CD4-positive, alpha-beta T cell (primary cell): Measurements from ENCODE around the gene KLK8. TPM values are rescaled to one million over a fixed set of nuclear protein-coding genes. Genes with fewer than 3 reads are reported as not detected.
"Not testable (repeated sequence)": the region's sequence is repeated elsewhere in the genome, so short reads cannot be mapped to it uniquely, and the experiment has no call there.

ENCODE experiments used
- ATAC-seq: fragments of 200-7000 bp; cut with Tn5 transposase; one replicate; pipeline ENCODE4 v1.10.0; 2022; ENCODE audit warnings: mild to moderate bottlenecking; ENCODE audit not compliant: poor library complexity
- CTCF ChIA-PET: fragments of 350-600 bp; sonication (Branson Sonifier 250); formaldehyde crosslinking; loops from one replicate; lab custom pipeline; 2021; ENCODE audit warnings: antibody characterized with exemption, inconsistent platforms; lab: Charles Lee
- POLR2A ChIA-PET: fragments of 350-600 bp; sonication (Branson Sonifier 250); formaldehyde crosslinking; loops from one replicate; lab custom pipeline; 2021; ENCODE audit warnings: antibody characterized with exemption, inconsistent platforms; lab: Charles Lee
- DNase-seq, 14 experiments: peaks; one replicate each; pipeline ENCODE4 v3.0.0-alpha.2; 2013 to 2020; ENCODE audit warnings: mixed read lengths in 2 of 14
- H3K27ac ChIP-seq, 2 donors: one replicate each; pipeline versions ENCODE4 v1.5.1 to v1.7.0; 2013; ENCODE audit warnings: low read length in 2 of 2, low read depth in 1 of 2, mild to moderate bottlenecking in 1 of 2
- H3K27me3 ChIP-seq, 2 experiments: 1 replicate in 1 of 2; 2 replicates in 1 of 2; pipeline versions ENCODE4 v1.6.1 to v1.7.0; 2013; ENCODE audit warnings: low read length in 2 of 2, control low read depth in 1 of 2, mild to moderate bottlenecking in 1 of 2, moderate library complexity in 1 of 2; ENCODE audit not compliant: insufficient read depth in 2 of 2, control insufficient read depth in 1 of 2
- H3K36me3 ChIP-seq: one replicate; pipeline ENCODE4 v1.6.1; 2013; ENCODE audit warnings: low read length, control low read depth; ENCODE audit not compliant: insufficient read depth
- H3K4me1 ChIP-seq: one replicate; pipeline ENCODE4 v1.6.1; 2013; ENCODE audit warnings: low read length, control low read depth; ENCODE audit not compliant: insufficient read depth
- H3K4me3 ChIP-seq: one replicate; pipeline ENCODE4 v1.5.1; 2013; ENCODE audit warnings: mild to moderate bottlenecking, low read length, moderate library complexity
- H3K9me3 ChIP-seq, 2 experiments: 1 replicate in 1 of 2; 2 replicates in 1 of 2; pipeline versions ENCODE4 v1.6.1 to v1.7.0; 2013; ENCODE audit warnings: low read length in 2 of 2, mild to moderate bottlenecking in 2 of 2, control low read depth in 1 of 2, moderate library complexity in 1 of 2; ENCODE audit not compliant: control insufficient read depth in 1 of 2, insufficient read depth in 1 of 2
- H3K27ac Mint-ChIP-seq: one replicate; pipeline ENCODE4 v1.8.0; 2020; ENCODE audit warnings: mixed read lengths
- H3K27me3 Mint-ChIP-seq: one replicate; pipeline ENCODE4 v1.8.0; 2021; ENCODE audit warnings: mixed read lengths
- H3K36me3 Mint-ChIP-seq: one replicate; pipeline ENCODE4 v1.8.0; 2021; ENCODE audit warnings: low read depth, mixed read lengths
- H3K4me1 Mint-ChIP-seq: one replicate; pipeline ENCODE4 v1.8.0; 2021; ENCODE audit warnings: low read depth, mixed read lengths
- H3K4me3 Mint-ChIP-seq: one replicate; pipeline ENCODE4 v1.8.0; 2020; ENCODE audit warnings: mild to moderate bottlenecking, mixed read lengths
- H3K9me3 Mint-ChIP-seq: one replicate; pipeline ENCODE4 v1.8.0; 2020; ENCODE audit warnings: mixed read lengths
- intact Hi-C, 2 experiments: fragments of 100-400 bp; cut with DNase I in 1 of 2; cut with micrococcal nuclease in 1 of 2; formaldehyde crosslinking; loops; one replicate each; pipeline versions ENCODE4 v1.15.1 to v1.9.0; 2023 to 2025; cut with DNase I, micrococcal nuclease
- total RNA-seq, 174 experiments: library from RNA in 2 of 174; stranded (reverse) in 2 of 174; gene quantifications; one replicate each; pipeline ENCODE4 v1.2.3 and lab custom pipeline; 2021 to 2026
- TF ChIP-seq, protein P1 (sequence below): fragments of 200-600 bp; IDR thresholded peaks from one replicate; pipeline ENCODE4 v1.8.0; 2022; ENCODE audit warnings: antibody characterized with exemption, mild to moderate bottlenecking

The KLK8 gene
- total RNA-seq, 2 experiments from 2014 or later, result not detected

DNA sequence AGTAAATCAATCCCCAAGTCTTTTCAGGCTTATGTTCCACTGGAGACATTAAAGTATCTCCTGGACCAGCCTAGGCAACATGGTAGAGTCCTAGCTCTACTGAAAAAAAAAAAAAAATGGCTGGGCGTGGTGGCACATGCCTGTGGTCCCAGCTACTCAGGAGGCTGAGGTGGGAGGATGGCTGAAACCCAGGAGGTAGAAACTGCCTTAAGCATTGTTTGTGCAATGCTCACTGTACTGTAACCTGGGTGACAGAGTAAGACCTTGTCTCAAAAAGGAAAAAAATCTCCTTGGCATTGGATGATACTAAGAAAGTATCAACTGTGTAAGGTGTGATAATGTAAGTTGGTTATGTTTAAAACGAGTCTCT, 8.8 kb downstream of the KLK8 start:
- Histone ChIP-seq H3K4me3 (no peak overlapping the region), H3K9me3 (no peaks in the 10 kb centered on the region), H3K36me3 (no peaks in the 10 kb centered on the region), H3K27me3 (peaks cover 0 to 4% of the 10 kb centered on the region in 2 experiments), H3K4me1 (no peaks in the 10 kb centered on the region), H3K27ac (no peak overlapping the region)
- TF ChIP-seq, protein P1, sequence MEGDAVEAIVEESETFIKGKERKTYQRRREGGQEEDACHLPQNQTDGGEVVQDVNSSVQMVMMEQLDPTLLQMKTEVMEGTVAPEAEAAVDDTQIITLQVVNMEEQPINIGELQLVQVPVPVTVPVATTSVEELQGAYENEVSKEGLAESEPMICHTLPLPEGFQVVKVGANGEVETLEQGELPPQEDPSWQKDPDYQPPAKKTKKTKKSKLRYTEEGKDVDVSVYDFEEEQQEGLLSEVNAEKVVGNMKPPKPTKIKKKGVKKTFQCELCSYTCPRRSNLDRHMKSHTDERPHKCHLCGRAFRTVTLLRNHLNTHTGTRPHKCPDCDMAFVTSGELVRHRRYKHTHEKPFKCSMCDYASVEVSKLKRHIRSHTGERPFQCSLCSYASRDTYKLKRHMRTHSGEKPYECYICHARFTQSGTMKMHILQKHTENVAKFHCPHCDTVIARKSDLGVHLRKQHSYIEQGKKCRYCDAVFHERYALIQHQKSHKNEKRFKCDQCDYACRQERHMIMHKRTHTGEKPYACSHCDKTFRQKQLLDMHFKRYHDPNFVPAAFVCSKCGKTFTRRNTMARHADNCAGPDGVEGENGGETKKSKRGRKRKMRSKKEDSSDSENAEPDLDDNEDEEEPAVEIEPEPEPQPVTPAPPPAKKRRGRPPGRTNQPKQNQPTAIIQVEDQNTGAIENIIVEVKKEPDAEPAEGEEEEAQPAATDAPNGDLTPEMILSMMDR, result no peak
- Mint-ChIP-seq H3K27me3 (peaks cover 40% of the 10 kb centered on the region), H3K9me3 (no peaks in the 10 kb centered on the region), H3K27ac (no peak overlapping the region), H3K4me3 (no peak overlapping the region), H3K36me3 (no peaks in the 10 kb centered on the region), H3K4me1 (no peaks in the 10 kb centered on the region)
- CTCF ChIA-PET, result no interaction called here
- POLR2A ChIA-PET, result no interaction called here
- DNase-seq (no peak), ATAC-seq (no peak)
- intact Hi-C loops, result no loop called here

DNA sequence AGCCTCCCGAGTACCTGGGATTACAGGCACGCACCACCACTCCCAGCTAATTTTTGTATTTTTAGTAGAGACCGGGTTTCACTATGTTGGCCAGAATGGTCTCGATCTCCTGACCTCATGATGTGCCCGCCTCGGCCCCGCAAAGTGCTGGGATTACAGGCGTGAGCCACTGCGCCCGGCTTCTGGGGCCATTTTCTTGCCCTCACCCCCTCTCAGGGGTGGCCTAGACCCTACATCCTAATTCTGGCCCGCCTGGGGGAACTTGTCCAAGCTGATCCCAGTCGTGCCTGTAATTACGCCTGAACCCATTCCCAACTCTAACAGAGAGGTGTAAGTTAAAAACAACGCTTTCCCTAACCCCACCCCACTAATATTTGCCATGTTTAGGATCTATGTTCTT, 17.0 kb downstream of the KLK8 start:
- H3K36me3 Mint-ChIP-seq, H3K4me1 Mint-ChIP-seq, H3K4me3 ChIP-seq, H3K9me3 Mint-ChIP-seq, H3K4me3 Mint-ChIP-seq, ATAC-seq, H3K4me1 ChIP-seq, DNase-seq, H3K9me3 ChIP-seq, intact Hi-C loops, H3K27ac ChIP-seq, H3K36me3 ChIP-seq, H3K27ac Mint-ChIP-seq, CTCF ChIA-PET: not testable (repeated sequence)
- POLR2A ChIA-PET, result interaction anchor here (0.6 kb wide), 1 partner anchor 633 kb away, joined by 4 read pairs; no protein-coding TSS in a partner anchor
- H3K27me3 Mint-ChIP-seq, result peaks cover 64% of the 10 kb centered on the region
- peaks cover 3 to 31% of the 10 kb centered on the region in 2 experiments for H3K27me3 ChIP-seq

DNA sequence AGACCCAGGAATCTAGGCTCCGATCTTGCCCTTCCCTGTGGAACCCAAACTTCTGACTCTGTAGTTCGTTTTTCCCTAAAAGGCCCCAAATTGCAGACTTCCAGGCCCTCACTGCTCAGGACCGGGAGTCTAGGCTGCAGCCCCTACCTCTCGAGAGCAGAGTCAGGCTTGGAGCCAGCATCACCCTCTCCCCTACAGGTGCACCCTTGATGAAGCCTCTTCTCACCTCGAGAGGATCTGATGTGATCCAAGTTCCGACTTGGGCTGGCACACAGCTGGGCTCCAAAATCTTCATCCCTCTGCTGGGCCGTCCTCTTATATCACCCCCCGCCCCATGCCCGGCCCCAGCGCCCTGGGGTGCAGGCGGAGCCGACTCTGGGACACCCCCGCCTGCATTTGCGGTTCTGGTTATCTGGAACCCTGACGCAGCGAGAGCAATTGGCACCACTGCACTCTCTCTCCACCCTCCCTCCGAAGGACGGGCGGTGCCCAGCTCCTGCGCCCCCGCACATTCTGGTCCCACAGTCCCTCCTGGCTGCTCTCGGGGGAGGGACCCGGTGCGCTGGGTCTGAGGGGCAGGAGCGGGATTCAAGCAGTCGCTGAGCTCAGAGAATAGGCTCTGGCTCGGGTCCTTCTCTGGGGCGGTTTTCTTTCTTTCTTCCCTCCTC, 17.6 kb downstream of the KLK8 start, which contains the start of gene KLK7:
Gene KLK7 (minus strand): TSS at position 293 of the 668 bp plus-strand sequence. CDS start 1,518 bp downstream, outside the sequence.
- ChIA-PET POLR2A (interaction anchor here (0.6 kb wide), 1 partner anchor 632 kb away, joined by 4 read pairs; no protein-coding TSS in a partner anchor), CTCF (no interaction called here)
- H3K4me1 Mint-ChIP-seq, result no peaks in the 10 kb centered on the region
- H3K27me3 Mint-ChIP-seq, result peaks cover 64% of the 10 kb centered on the region
- H3K4me1 ChIP-seq, result no peaks in the 10 kb centered on the region
- peaks cover 0 to 8% of the 10 kb centered on the region in 2 experiments for H3K9me3 ChIP-seq
- H3K27ac Mint-ChIP-seq, result no peak within 1 kb of the TSS
- no peaks in the 10 kb centered on the region for H3K36me3 Mint-ChIP-seq
- DNase-seq (no peak), ATAC-seq (no peak)
- H3K27ac ChIP-seq, result no peak within 1 kb of the TSS
- no peak within 1 kb of the TSS for H3K4me3 ChIP-seq
- H3K36me3 ChIP-seq, result no peaks in the 10 kb centered on the region
- peaks cover 3 to 31% of the 10 kb centered on the region in 2 experiments for H3K27me3 ChIP-seq
- no peaks in the 10 kb centered on the region for H3K9me3 Mint-ChIP-seq
- TF ChIP-seq, protein P1, result no peak
- H3K4me3 Mint-ChIP-seq, result no peak within 1 kb of the TSS
- intact Hi-C loops, result no loop called here
